ENCODE measurements around the gene FRMD1.

FRMD1 gene

DNA sequence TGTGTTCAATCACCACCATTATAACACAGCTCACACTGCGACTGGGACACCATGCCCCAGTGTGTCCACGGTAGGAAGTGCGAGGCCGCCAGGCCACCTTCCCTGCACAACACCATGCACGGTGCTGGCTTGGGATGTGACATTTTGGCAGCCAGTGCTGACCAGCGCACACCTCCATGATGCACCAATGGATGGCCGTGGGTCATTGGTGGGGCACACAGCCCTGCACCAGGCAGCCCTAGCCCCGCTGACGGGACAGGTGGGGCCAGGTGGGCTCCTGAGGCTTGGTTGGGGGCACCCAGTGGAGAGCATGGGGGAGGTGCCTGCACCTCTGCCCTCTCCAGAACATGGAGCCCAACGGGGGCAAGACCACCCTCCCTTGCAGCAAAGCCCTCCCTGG, 18.2 kb upstream of the FRMD1 start:
- in situ Hi-C loops (cut with HindIII; ENCODE audit: low sequenced_read_pairs), result no loop called here

DNA sequence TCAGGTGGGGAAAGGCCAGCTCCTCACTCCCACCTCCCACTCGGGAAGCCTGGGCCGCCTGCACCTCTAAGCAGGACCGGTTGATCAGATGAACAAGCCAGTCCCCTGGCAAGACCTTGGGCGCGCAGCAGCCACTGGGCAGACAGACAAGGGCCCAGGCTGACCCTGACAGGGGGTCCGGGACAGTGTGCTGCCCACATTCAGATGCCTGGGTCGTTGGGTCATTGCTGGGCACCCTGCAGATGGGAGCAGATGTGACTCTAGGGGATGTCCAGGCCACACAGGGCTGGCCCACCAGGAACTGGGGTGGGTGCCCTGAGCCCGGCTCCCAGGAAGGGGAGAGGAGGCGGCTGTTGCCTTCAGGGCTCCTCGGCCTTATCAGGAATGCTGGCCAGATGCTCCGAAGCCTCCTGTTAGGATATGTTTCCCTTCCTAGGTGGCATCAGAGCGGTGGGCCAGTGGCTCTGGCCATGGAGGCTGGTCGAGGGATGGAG, 17.3 kb upstream of the FRMD1 start:
- in situ Hi-C loops (cut with HindIII; ENCODE audit: low sequenced_read_pairs), result no loop called here

DNA sequence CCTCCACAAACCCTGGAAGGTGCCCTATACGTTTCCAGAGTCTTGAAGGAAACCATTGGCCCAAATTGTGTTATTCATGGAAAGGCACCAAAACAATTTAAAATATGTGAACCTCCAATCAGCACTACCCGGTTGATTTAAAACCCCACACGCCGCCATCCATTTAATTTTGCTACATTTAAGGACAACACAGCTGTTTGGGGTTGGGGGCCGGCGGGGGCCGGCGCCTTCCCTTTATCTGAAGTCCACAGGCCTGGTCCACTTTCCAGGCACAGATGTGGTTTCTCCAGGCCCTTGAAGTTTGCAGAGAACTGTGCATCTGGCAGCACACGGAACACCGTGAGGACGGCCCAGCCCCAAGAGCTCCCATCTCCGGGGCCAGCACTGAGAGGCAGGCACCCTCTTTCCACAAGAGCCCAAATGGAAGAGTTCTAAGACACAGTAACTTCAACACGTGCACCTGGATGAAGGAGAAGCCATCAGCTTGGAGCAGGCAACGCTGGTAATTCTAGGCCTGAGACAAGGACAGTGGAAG, 16.8 kb upstream of the FRMD1 start:
- in situ Hi-C loops (cut with HindIII; ENCODE audit: low sequenced_read_pairs), result no loop called here

DNA sequence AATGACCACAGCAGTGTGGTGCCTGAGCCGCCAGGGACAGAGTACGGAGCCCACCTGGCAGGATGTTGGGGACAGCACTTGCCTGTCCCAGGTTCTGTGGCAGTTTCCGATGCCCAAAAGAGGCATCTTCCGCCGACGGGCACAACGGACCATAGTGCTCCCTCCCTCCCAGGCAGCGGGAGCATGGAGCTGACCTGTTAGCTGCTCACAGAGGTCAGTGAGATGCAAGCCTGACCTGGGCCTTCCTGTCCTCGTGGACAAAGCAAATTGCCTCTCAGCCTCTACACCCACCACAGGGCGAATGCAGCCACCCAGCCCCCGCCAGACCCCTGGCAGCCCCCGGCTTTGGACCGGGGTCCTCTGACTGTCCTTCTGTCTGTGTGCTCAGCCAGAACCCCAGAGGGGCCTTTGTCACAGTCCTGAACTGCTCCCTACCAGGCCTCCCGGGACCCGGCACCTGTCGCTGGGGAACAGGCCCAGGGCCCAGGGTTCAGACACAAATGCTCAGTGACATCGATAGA, 16.2 kb upstream of the FRMD1 start:
- in situ Hi-C loops (cut with HindIII; ENCODE audit: low sequenced_read_pairs), result no loop called here

DNA sequence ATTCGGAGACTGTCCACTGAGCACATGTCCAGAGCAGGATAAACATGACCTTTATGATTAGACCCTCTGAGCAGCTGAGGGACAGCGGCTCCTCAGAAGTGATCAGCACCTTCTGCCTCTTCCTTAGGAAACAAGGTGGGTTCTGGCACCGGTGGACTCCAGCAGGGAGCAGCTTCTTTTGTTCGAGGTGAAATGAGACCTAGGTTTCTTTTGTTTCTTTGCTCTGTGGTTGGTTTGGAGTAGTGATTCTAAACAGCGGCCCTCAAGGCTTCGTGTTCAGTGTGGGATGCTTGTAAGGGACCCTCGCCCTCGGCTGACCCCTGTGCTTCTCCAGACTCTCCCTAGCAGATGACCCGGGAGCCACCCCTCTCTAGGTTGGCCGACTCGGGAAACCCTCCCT, 14.6 kb upstream of the FRMD1 start:
- in situ Hi-C loops (cut with HindIII; ENCODE audit: low sequenced_read_pairs), result no loop called here

DNA sequence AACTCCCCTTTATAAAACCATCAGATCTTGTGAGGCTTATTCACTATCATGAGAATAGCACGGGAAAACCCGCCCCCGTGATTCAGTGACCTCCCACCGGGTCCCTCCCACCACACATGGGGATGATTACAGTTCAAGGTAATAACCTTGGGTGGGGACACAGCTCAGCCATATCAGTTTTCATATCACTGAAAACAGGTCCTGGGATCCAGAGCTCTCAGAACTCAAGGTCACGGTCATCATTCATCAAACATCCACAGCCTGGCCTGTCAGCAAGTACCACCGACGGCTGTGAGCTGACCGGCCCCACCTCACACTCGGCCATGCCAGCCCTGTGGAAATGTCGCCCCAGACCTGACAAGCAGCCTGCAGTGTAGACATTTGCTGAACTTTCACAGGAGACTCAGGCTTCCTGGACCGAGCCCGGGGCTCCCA, 14.1 kb upstream of the FRMD1 start:
- in situ Hi-C loops (cut with HindIII; ENCODE audit: low sequenced_read_pairs), result no loop called here

DNA sequence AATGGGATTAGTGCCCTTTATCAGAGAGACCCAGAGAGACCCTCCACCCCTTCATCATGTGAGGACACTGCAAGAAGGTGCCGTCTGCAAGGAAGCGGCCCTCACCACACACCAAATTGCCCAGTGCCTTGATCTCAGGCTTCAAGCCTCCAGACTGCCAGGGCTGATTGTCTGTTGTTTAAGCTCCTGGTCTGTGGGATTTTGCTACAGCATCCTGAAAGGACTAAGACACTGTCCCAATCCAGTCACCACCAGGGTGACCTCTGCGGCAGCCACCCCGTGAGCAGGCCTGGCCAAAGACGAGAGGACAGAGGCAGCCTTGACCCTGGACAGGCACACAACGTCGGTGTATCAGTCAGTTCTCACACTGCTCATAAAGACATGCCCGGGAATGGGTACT, 13.5 kb upstream of the FRMD1 start:
- in situ Hi-C loops (cut with HindIII; ENCODE audit: low sequenced_read_pairs), result no loop called here

DNA sequence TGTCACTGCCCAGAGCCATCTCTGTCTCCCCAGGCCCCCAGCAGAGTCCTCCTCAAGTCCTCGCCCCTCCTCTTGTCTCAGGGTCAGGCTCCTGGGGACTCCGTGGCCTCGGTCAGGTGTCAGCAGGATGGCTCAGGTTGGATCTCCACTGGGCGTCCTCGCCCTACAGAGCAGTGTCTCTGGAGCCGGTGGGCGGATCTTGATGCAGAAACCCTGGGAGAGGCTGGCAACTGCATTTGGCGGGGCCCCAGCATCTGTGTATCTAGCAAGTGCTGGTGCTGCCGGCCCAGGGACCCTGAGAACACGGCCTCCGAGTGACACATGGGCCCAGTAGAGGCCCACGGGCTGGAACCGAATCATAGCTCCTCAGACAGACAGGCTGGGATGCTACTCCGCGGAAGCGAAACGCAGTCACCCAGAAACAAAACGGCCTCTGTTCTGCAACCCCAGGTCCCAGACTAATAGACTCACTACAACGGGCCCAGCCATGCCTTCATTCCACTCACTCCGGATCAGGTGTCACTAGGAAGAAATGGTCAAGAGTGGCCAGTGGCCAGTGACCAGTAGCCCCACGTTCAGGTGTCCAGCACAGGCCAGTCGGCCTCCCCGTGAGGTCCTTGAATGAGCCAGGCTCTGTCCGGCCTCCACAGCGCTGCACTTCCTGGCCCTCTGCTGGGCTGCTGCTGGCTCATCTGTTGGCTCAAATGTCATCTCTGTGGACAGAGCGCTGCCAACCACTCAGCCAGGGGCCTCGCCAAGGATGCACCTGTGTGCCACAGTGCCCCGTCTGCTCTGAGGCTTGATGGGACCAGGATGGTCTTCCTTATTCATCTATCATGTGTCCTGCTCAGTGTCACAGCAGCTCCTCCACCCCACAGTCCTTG, 12.6 kb upstream of the FRMD1 start:
- in situ Hi-C loops (cut with HindIII; ENCODE audit: low sequenced_read_pairs), result no loop called here

DNA sequence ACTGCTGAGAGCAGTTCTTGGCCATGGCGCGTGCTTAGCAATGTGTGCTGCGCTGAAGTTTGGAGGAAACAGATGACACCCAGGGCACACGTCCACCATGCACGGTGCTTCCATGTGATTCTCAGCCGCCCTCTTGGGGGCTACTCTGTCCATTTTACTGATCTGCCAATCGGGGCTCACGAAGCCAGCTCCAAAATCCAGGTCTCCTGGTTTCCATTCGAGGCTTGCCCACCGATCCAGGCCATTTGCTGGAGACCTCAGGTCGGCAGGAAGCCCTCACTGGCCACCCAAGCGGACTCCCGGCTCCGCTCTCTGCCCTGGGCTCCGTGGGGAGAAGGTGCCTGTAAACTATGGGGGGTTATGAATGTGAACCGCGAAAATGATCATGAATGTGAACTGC, 11.7 kb upstream of the FRMD1 start:
- in situ Hi-C loops (cut with HindIII; ENCODE audit: low sequenced_read_pairs), result no loop called here

DNA sequence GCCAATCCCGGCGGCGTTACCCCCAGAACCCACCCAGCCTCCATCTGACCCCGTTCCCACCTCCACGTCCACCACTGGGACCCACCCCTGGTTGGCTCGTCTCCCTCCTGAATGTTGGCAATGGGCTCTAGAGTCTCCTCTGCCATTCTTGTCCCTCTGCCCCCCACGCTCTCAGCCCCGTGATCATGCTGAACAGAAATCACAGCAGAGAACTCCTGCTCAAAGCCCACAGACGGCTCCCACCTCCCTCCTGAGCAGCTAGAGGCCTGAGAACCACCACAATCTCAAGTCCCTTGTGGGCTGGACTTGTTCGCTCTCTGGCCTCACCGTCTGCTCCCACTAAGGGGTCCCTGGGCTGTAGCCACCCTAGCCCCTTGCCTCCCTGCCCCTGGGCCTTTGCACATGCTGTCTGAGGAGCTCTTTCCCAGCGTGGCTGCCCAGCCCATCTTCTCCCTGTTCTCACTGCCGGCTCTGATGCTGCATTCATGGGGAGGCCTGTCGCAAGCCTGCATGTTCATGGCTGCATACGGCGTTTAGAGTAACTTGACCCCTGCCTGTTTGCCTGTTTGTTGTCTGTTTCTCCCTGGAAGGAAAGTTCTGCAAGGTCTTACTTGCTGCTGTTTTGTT, 11.2 kb upstream of the FRMD1 start:
- in situ Hi-C loops (cut with HindIII; ENCODE audit: low sequenced_read_pairs), result no loop called here

DNA sequence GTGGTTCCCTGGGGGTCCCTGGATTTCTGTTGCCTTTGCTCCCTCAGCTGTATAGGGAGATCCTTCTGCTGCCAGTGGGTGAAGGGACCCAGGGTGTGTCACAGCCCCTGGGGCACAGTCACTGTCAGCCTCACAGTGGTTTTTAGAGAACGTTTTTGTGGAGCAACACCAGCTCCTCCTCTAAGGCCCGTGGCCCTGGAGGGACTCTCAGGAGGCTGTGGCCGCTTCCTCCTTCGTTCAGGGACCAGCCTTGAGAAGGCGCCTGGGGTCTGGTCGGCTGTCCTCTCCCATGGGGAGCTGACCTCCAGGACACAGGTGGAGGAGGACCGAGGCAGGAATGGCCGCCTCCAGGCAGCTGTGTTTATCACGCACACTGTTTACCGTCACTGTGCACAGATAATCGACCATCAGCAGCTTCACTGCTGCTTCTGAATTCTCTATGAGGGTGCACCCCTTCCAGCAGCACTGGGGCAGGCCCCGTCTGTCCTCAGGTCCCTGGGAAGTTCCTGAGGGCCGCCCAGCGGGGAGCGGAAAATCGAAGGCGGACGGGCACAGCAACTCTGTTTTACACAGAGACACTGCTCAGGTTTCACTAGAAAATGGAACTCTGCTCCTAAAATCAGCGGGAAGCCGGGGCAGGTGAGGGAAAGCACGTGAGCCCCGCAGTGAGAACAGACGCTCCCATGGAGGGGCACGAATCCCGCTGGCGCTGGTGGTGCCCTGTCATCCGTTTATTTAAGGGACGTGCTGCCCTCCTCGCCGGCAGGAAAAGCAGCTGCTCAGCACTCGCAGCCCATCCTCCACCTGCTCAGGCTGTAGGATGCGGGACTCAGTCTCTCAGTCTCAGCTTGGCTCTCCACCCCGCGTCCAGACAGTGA, 10.4 kb upstream of the FRMD1 start:
- in situ Hi-C loops (cut with HindIII; ENCODE audit: low sequenced_read_pairs), result no loop called here

DNA sequence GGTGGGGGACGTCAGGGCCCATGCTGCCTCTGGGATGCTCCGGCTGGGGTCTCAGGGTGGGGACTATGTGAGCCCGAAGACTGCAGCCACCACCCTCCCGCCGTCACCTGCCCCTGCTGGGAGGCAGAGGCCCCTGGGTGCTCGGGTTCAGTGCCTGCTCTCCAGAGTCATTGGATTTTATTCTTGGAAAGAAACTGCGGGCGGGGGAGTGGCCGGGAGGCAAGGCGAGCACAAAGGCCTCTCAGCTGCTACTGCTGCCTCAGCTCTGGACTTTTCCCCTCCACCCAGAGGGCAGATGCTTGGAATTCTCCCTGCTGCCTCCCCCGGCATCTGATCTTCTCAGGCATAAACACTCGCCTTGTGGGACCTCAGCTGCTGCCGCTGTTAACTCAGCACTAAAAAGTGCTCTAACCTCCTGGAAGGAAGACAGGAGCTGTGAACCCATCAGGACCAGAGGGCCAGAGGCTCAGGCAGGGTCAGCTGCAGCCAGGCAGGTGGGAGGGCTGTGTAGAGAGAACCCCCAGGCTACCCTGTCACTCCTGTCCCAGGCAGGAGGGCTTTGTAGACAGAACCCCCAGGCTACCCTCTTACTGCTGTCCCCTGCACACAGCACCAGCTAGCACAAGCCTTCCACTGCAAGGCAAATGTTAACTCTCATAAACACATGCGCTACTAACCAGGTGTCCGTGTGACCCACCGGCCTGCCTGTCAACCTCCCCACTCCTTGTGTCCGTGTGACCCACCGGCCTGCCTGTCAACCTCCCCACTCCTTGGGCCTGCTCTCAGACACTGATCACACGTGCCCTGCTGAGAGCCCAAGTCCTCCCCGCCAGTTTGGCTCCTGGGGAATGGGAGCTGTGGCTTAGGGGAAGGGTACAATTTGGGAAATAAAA, 9.4 kb upstream of the FRMD1 start:
- in situ Hi-C loops (cut with HindIII; ENCODE audit: low sequenced_read_pairs), result no loop called here

DNA sequence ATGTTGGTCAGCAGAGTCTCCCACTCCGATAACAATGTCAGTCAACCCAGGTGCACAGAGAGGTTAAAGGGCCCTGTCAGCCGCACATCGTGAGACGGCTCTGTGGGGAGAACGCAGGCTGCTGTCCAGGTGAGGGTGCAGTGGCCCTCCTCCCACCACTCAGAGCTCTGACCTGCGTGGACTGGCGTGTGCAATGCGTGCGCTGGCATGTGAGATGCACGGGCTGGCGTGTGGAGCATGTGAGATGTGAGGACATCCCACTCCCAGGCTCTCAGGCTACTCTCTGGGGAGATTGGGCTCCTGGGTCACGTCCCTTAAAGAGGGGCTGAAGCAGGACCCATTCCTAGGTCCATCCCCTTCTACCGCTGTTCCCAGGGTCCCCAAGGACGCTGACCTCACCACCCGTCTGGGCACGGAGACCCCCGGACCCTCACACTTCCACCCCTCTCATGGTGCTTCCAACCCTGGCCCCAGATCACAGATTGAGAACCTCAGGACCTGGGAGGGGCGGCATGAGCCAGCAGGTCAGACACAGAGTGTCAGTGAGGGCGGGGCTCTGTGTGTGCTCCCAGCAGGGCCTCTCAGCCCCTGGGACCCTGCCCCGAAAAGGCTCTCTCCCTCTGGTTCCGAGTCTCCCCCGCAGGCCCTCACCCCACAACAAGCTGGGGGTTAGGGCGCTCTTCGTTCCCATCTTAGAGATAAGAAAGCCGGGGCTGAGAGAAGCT, 8.6 kb upstream of the FRMD1 start:
- in situ Hi-C loops (cut with HindIII; ENCODE audit: low sequenced_read_pairs), result no loop called here

DNA sequence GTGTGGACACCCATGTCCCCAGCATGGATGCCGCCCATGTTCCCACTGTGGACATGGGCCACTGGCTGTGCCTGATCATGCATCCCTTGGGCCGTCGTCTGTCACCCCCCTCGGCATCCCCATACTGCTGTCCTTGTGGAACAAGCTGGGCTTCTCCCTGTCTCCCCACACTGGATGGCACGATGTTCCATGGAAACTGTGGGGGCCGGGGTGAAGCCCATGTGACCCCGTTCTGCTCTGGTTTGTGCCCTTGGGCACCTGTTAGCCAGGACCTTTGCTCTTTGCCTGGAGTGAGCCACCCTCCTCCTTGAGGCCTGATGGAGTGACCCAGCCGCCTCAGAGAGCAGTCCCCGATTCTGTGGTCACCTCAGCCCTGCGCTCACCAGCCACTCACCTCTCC, 7.6 kb upstream of the FRMD1 start:
- in situ Hi-C loops (cut with HindIII; ENCODE audit: low sequenced_read_pairs), result no loop called here

DNA sequence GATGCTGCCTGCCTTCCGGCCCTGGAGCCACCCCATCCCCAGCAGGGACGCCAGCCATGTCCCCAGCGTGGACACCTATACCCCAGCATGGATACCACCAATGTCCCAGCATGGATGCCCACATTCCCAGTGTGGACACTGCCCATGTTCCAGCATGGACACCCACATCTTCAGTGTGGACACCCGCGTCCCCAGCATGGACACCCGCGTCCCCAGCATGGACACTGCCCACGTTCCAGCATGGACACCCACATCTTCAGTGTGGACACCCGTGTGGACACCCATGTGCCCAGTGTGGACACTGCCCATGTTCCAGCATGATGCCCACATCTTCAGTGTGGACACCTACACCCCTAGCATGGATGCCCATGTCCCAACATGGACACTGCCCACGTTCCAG, 7.1 kb upstream of the FRMD1 start:
- in situ Hi-C loops (cut with HindIII; ENCODE audit: low sequenced_read_pairs), result no loop called here

DNA sequence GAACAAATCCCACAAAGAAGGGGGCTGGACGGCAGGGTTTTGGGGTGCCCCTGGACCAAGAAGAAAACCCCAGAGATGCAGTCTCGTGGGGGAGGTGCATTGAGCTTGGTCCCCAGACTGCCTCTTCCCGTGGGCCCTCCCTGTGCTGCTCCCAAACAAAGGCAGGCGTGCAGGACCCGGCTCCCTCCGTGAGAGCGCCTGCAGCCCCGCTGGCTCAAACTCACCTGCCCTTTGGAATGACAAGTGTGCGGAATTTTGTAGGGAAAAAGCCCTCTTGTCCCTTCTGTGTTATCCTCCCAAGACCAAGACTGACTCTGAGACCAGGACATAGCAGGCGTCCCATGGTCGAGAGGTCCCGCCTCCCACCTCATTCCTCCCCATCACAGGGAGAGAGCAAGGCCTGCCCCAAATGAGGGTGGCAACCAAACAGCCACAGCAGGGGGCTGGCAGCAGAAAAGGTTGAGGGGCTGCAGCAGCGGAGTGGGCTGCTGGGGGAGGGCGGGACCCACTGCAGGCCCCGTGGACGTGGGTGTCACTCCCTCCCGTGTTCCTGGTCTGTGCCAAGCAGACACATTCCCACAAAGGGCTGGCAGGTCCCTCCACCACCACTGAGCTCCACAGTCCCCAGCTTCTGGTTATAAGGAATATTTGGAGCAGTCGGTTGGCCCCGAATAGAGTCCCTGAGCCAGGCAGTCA, 5.6 kb upstream of the FRMD1 start:
- in situ Hi-C loops (cut with HindIII; ENCODE audit: low sequenced_read_pairs), result no loop called here

DNA sequence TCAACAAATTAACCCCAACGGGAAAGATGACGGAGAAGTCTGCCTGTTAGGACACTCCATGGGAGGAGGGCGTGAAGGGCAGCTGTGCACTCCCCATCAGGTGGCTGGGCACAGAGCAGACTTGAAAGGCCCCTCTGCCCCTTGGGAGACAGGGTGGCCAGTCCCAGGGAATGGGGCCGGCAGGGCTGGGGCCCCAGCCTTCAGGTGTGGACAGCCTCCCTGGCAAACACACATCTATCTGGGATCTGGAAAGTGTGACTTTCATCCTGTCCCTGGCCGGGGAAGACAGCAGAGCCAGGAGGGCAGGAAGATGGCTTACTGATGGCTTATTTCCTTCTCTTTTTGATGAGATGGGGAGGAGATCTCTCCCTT, 4.5 kb upstream of the FRMD1 start:
- in situ Hi-C loops (cut with HindIII; ENCODE audit: low sequenced_read_pairs), result no loop called here

DNA sequence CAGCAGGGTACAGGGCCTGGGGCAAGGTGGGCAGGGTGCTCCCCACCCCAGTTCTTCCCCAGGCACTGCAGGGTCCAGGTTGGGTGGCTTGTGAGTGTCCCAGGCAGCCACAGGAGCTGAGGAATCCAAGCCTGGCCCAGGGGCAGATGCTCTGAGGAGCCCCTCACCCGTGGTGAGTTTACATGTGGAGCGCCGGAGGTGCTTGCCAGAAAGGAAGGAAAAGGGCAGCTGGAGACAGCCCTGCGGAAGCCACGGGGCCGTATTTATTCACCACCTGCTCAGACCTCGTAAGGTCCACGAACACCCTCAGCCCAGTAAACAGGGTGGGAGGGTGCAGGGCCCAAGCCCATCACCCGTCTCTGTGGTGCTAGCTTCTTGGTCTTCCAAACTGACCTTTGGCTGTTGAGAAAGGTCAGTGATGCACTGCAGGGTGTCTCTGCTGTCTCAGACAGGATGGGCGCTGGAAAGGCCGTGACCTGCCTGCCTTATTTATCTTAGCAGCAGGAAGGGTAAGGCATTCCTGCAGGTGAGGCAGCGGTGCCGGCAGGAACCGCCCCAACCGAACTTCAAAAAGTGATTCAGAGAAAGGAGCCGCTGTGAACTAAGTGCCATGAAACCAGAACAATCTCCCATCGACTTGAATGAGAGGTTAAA, 4.0 kb upstream of the FRMD1 start:
- in situ Hi-C loops (cut with HindIII; ENCODE audit: low sequenced_read_pairs), result no loop called here

Measured in DLD1 (cell line).